Tibial artery (tissue), 4 donors: ENCODE measurements around the gene SHD.

Experiments
- DNase-seq, 2 donors: peaks; one replicate each; pipeline ENCODE4 v3.0.0-alpha.2; 2019
- H3K27ac ChIP-seq, 2 donors: fragments of 200-600 bp; sonication (generic) in 1 of 2; 1 replicate in 1 of 2; 2 replicates in 1 of 2; pipeline ENCODE4 v1.5.1; 2018 to 2019; ENCODE audit warnings: mild to moderate bottlenecking in 1 of 2
- H3K27me3 ChIP-seq, 2 donors: fragments of 200-600 bp; sonication (generic) in 1 of 2; one replicate each; pipeline versions ENCODE4 v1.5.1 to v1.6.0; 2016 to 2019
- H3K36me3 ChIP-seq, 3 donors: fragments of 200-600 bp; sonication (generic) in 2 of 3; one replicate each; pipeline ENCODE4 v1.5.1; 2016 to 2019; ENCODE audit warnings: mild to moderate bottlenecking in 2 of 3
- H3K4me1 ChIP-seq, 4 donors: fragments of 200-600 bp; sonication (generic) in 2 of 4; 1 replicate in 3 of 4; 2 replicates in 1 of 4; pipeline ENCODE4 v1.5.1; 2016 to 2019
- H3K4me3 ChIP-seq, 2 donors: fragments of 200-600 bp; sonication (generic) in 1 of 2; 1 replicate in 1 of 2; 2 replicates in 1 of 2; pipeline ENCODE4 v1.5.1; 2018 to 2019; ENCODE audit warnings: mild to moderate bottlenecking in 2 of 2
- H3K9me3 ChIP-seq, 3 donors: fragments of 200-600 bp; sonication (generic) in 1 of 3; one replicate each; pipeline ENCODE4 v1.5.1; 2016 to 2019
- intact Hi-C: fragments of 100-400 bp; cut with DNase I; formaldehyde crosslinking; loops from one replicate; pipeline ENCODE4 v1.15.0; 2023; ENCODE audit warnings: low total_unique reads
- TF ChIP-seq, protein P1 (sequence below), 2 experiments: fragments of 200-600 bp in 1 of 2; fragments of 450-650 bp in 1 of 2; IDR thresholded peaks; one replicate each; pipeline ENCODE4 v1.5.1; 2017 to 2019; ENCODE audit warnings: antibody characterized with exemption in 2 of 2, mild to moderate bottlenecking in 1 of 2, moderate library complexity in 1 of 2

The SHD gene

DNA sequence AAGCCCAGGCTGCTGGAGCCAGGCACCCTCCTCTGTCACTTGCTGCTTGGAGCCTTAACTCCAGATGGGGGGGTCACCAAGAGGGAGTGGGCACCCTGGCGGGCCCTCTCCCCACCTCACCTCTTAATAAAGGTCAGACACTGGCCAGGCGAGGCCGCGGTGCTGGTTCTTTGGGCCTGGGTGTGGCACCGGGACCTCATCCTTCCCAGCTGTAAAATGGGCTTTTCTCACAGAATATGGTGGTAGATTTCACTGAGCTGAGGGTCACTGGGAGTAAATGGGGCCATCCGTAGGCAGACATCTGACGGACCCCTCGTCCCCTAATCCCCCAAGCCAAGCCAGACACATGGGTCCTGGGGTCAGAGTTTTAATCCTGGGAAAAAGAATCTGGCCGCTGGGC is 44.6 kb downstream of the SHD start:
- H3K27ac ChIP-seq: no peak overlapping the region
- peaks cover 0 to 21% (median 15%) of the 10 kb centered on the region in 4 donors for H3K4me1 ChIP-seq
- DNase-seq: no peak
- no peak overlapping the region for H3K4me3 ChIP-seq
- peaks cover 0 to 41% of the 10 kb centered on the region in 2 donors for H3K27me3 ChIP-seq
- peaks cover 0 to 3% (median 0%) of the 10 kb centered on the region in 3 donors for H3K9me3 ChIP-seq
- H3K36me3 ChIP-seq: peaks cover 0 to 4% (median 0%) of the 10 kb centered on the region in 3 donors
- TF ChIP-seq, protein P1, sequence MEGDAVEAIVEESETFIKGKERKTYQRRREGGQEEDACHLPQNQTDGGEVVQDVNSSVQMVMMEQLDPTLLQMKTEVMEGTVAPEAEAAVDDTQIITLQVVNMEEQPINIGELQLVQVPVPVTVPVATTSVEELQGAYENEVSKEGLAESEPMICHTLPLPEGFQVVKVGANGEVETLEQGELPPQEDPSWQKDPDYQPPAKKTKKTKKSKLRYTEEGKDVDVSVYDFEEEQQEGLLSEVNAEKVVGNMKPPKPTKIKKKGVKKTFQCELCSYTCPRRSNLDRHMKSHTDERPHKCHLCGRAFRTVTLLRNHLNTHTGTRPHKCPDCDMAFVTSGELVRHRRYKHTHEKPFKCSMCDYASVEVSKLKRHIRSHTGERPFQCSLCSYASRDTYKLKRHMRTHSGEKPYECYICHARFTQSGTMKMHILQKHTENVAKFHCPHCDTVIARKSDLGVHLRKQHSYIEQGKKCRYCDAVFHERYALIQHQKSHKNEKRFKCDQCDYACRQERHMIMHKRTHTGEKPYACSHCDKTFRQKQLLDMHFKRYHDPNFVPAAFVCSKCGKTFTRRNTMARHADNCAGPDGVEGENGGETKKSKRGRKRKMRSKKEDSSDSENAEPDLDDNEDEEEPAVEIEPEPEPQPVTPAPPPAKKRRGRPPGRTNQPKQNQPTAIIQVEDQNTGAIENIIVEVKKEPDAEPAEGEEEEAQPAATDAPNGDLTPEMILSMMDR (IDR thresholded peaks at IDR 0.05): no peak
- intact Hi-C loops: no loop called here

DNA sequence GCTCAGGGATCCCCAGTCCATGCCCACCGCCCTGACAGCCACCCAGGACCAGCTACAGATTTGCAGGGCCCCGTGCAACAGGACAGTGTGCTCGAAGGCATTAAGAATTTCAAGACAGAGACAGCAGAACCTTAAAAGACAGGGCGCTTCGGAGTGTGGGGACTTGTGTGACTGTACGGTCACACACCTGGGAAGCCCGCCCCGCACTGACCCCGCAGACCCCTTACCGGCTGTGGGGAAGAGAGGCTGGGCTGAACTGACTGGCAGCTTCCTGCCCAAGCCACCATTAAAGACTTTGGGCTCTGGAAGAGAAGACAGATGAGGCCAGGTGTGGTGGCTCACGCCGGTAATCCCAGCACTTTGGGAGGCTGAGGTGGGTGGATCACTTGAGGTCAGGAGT is 45.2 kb downstream of the SHD start:
- Histone ChIP-seq H3K27ac (no peak overlapping the region), H3K9me3 (peaks cover 0 to 3% (median 0%) of the 10 kb centered on the region in 3 donors), H3K4me1 (peaks cover 0 to 26% (median 19%) of the 10 kb centered on the region in 4 donors), H3K36me3 (peaks cover 0 to 4% (median 0%) of the 10 kb centered on the region in 3 donors), H3K27me3 (peaks cover 0 to 45% of the 10 kb centered on the region in 2 donors), H3K4me3 (no peak overlapping the region)
- intact Hi-C loops: no loop called here
- no peak for DNase-seq
- TF ChIP-seq, protein P1 (IDR thresholded peaks at IDR 0.05): no peak

DNA sequence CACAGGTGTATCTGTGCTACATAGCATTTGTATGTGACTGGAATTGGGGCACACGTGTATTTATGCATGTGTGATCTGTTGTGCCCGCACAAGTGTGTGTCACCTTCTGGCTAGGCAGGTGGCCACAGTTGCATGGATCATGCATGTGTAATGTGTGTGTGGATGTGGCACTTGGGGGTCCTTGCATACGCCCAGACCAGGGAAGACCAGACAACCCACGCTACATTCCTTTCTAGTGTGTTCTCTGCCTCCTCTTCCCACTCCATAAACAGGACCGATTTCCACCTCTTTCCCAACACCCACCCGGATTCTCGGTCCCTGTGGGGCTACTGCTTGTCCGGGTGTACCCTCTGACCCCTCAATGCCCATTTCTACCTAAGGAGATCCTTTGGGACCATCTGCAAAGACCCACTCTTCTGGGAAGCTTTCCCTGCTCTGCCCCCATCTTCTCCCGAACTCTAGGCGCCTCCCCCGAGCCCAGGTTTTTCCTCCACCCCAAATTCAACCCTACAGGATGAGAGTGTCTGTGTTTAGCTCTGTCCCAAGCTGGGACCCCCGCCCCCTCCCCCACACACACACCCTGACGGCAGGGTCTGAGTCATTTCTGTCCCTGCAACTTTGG is 47.3 kb downstream of the SHD start:
- Histone ChIP-seq H3K27ac (no peak overlapping the region), H3K4me3 (no peak overlapping the region)
- TF ChIP-seq, protein P1 (IDR thresholded peaks at IDR 0.05): no peak

DNA sequence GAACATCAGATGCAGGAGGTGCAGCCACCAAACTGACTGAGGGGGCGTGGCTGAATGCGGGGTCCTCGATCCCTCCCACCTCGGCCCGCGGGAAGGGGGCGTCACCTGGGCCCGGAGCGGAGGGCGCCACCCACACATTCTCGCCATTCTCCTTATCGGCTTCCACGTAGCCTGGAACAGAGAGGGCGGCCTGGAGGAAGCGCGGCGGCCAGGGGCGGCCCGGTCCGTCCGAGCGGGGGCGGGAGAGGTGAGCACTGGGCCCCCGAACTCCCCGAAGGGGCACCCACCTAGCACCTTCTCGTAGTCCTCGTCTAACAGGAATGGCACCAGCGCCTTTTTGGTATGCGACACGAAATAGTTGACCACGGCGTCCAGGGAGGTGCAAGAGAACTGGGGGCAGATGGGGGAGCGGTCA is 47.8 kb downstream of the SHD start:
- H3K27me3 ChIP-seq: peaks cover 0 to 50% of the 10 kb centered on the region in 2 donors
- TF ChIP-seq, protein P1 (IDR thresholded peaks at IDR 0.05): no peak
- DNase-seq: no peak
- peaks cover 0 to 12% (median 0%) of the 10 kb centered on the region in 3 donors for H3K36me3 ChIP-seq
- H3K4me1 ChIP-seq: peaks cover 0 to 26% (median 19%) of the 10 kb centered on the region in 4 donors
- intact Hi-C loops: no loop called here
- H3K9me3 ChIP-seq: no peaks in the 10 kb centered on the region
- H3K27ac ChIP-seq: no peak overlapping the region
- H3K4me3 ChIP-seq: no peak overlapping the region

More for the DNA sequence above, 47.3 kb downstream of the SHD start:
- intact Hi-C loops: no loop called here
- no peak for DNase-seq
- Histone ChIP-seq H3K9me3 (no peaks in the 10 kb centered on the region), H3K36me3 (peaks cover 0 to 7% (median 0%) of the 10 kb centered on the region in 3 donors), H3K4me1 (peaks cover 0 to 26% (median 19%) of the 10 kb centered on the region in 4 donors), H3K27me3 (peaks cover 0 to 50% of the 10 kb centered on the region in 2 donors)

DNA sequence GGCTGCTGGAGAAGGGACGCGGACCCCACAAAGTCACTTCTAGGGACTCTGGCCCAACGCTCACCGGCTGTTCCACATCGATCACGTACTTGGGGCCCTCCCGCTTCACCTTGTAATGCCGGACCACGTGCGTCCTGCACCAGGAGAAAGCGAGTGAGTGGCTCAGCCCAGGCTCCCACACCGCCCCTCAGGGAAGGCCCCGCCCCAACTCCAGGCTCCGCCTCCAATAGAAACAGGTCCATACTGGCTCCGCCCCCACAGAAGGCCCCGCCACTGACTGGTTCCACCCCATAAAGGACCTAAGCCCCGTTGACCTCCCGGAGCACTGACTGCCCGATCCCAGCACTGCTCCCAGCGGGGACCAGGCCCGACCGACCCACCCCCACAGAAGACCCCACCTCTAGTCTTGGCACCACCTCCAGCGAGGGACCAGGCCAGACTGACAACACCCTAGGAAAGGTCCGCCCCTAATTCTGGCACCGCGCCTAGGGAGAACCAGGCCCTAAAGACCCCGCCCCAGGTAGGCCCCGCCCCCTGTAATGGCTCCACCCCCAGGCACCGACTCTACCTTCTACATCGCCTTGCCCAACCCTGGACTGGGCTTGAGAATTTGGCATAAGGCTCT is 48.3 kb downstream of the SHD start:
- TF ChIP-seq, protein P1 (IDR thresholded peaks at IDR 0.05): no peak
- H3K4me1 ChIP-seq: peaks cover 0 to 26% (median 19%) of the 10 kb centered on the region in 4 donors
- intact Hi-C loops: no loop called here
- H3K27ac ChIP-seq: peak overlapping the region in 1 of 2 donors; percentile 44
- peaks cover 0 to 12% (median 0%) of the 10 kb centered on the region in 3 donors for H3K36me3 ChIP-seq
- H3K9me3 ChIP-seq: no peaks in the 10 kb centered on the region
- H3K4me3 ChIP-seq: peak overlapping the region in 1 of 2 donors; percentile 45
- H3K27me3 ChIP-seq: peaks cover 0 to 50% of the 10 kb centered on the region in 2 donors
- DNase-seq: peak; percentile 32 to 85
